OCI-LY3 (cell line): ENCODE data around the gene SAMD7.
A peak's percentile ranks its signal among the peaks of the same experiment; 100 is the strongest.

Experiments used
- H2AFZ ChIP-seq: fragments of 200-600, 300-600 bp; shearing (Covaris generic); 2 replicates; pipeline ENCODE4 v1.6.0; 2014; ENCODE audit warnings: antibody characterized with exemption, low read depth, low read length
- H3K27ac ChIP-seq: fragments of 200-600, 300-600 bp; sonication (generic); 2 replicates; pipeline ENCODE4 v1.5.1; 2014; ENCODE audit warnings: mild to moderate bottlenecking, low read length, moderate library complexity, mixed read lengths
- H3K27me3 ChIP-seq: fragments of 200-600, 300-600 bp; sonication (generic); 2 replicates; pipeline ENCODE4 v1.6.1; 2014; ENCODE audit warnings: low read depth, low read length, mixed read lengths
- H3K36me3 ChIP-seq: fragments of 200-600, 300-600 bp; sonication (generic); replicated peaks from 2 replicates; pipeline ENCODE3; 2014; ENCODE audit warnings: low read depth, low read length, mixed read lengths
- H3K4me1 ChIP-seq: fragments of 300-600, 200-600 bp; sonication (generic); 2 replicates; pipeline ENCODE4 v1.6.1; 2014; ENCODE audit warnings: low read length, mixed read lengths
- H3K4me2 ChIP-seq: fragments of 200-600, 300-600 bp; sonication (generic); 2 replicates; pipeline ENCODE4 v1.6.1; 2014; ENCODE audit warnings: low read length, mixed read lengths
- H3K4me3 ChIP-seq: fragments of 300-600, 200-600 bp; sonication (generic); 2 replicates; pipeline ENCODE4 v1.5.1; 2014; ENCODE audit warnings: antibody characterized with exemption, mild to moderate bottlenecking, low read length, moderate library complexity
- H3K79me2 ChIP-seq: fragments of 300-600, 200-600 bp; shearing (Covaris generic); 2 replicates; pipeline ENCODE4 v1.6.1; 2014; ENCODE audit warnings: mild to moderate bottlenecking, low read length, mixed read lengths
- H3K9ac ChIP-seq: fragments of 300-600, 200-600 bp; shearing (Covaris generic); 2 replicates; pipeline ENCODE4 v1.6.0; 2014; ENCODE audit warnings: mild to moderate bottlenecking, low read length, moderate library complexity
- H3K9me3 ChIP-seq: fragments of 200-600, 300-600 bp; shearing (Covaris generic); 2 replicates; pipeline ENCODE4 v1.6.1; 2014; ENCODE audit warnings: low read length, mixed read lengths; ENCODE audit not compliant: insufficient read depth
- H4K20me1 ChIP-seq: fragments of 200-600, 300-600 bp; sonication (generic); 2 replicates; pipeline ENCODE4 v1.6.1; 2016; ENCODE audit warnings: low read length, mixed read lengths; ENCODE audit not compliant: insufficient read depth
- CTCF ChIP-seq: fragments of 200-600, 300-600 bp; sonication (generic); IDR thresholded peaks from 2 replicates; pipeline ENCODE4 v1.5.1; 2014; ENCODE audit warnings: antibody characterized with exemption, low read length, low read depth
- EZH2phosphoT487 ChIP-seq: fragments of 200-600 bp; shearing (Covaris generic); IDR thresholded peaks from 2 replicates; pipeline ENCODE4 v1.6.1; 2018; ENCODE audit warnings: antibody characterized with exemption, mixed run types, low read depth

Gene SAMD7

GRCh38 chr3:169946336-169946735 is 35.0 kb downstream of the SAMD7 start:
- no peak overlapping the region for H3K27ac ChIP-seq
- H3K4me2 ChIP-seq: no peak overlapping the region
- no peak overlapping the region for H3K4me3 ChIP-seq
- no peak overlapping the region for H2AFZ ChIP-seq
- H3K79me2 ChIP-seq: no peaks in the 10 kb centered on the region
- no peaks in the 10 kb centered on the region for H3K36me3 ChIP-seq
- H3K9me3 ChIP-seq: peaks cover 7% of the 10 kb centered on the region; the same call in 1 of the 2 replicates
- H3K9ac ChIP-seq: no peak overlapping the region
- no peaks in the 10 kb centered on the region for H4K20me1 ChIP-seq
- H3K4me1 ChIP-seq: peaks cover 44% of the 10 kb centered on the region
- H3K27me3 ChIP-seq: peaks cover 60% of the 10 kb centered on the region
- TF ChIP-seq EZH2phosphoT487: no peak
- no peak for TF ChIP-seq CTCF

GRCh38 chr3:169948559-169949448 is 37.4 kb downstream of the SAMD7 start:
- Histone ChIP-seq H3K27me3 (peaks cover 48% of the 10 kb centered on the region), H2AFZ (no peak overlapping the region), H3K4me1 (peaks cover 47% of the 10 kb centered on the region), H3K36me3 (peaks cover 3% of the 10 kb centered on the region), H3K9me3 (peaks cover 4% of the 10 kb centered on the region; the same call in 1 of the 2 replicates), H3K27ac (no peak overlapping the region), H3K9ac (no peak overlapping the region), H3K4me2 (no peak overlapping the region), H3K79me2 (no peaks in the 10 kb centered on the region), H4K20me1 (no peaks in the 10 kb centered on the region), H3K4me3 (no peak overlapping the region)
- TF ChIP-seq CTCF: no peak
- no peak for TF ChIP-seq EZH2phosphoT487

- Histone ChIP-seq H4K20me1 (no peaks in the 10 kb centered on the region), H2AFZ (no peak overlapping the region), H3K79me2 (no peaks in the 10 kb centered on the region), H3K9me3 (peaks cover 6% of the 10 kb centered on the region; the same call in 1 of the 2 replicates), H3K9ac (no peak overlapping the region), H3K4me3 (no peak overlapping the region), H3K4me2 (no peak overlapping the region), H3K27ac (no peak overlapping the region), H3K36me3 (peaks cover 3% of the 10 kb centered on the region), H3K4me1 (peaks cover 35% of the 10 kb centered on the region), H3K27me3 (peaks cover 33% of the 10 kb centered on the region)
- TF ChIP-seq CTCF (no peak), EZH2phosphoT487 (no peak)
Measured at GRCh38 chr3:169952045-169952444, 40.7 kb downstream of the SAMD7 start.

GRCh38 chr3:169953462-169954141 is 42.2 kb downstream of the SAMD7 start:
- Histone ChIP-seq H3K9ac (no peak overlapping the region), H3K27me3 (peaks cover 23% of the 10 kb centered on the region), H3K9me3 (peaks cover 6% of the 10 kb centered on the region; the same call in 1 of the 2 replicates), H3K36me3 (peaks cover 3% of the 10 kb centered on the region), H3K27ac (peak overlapping the region; percentile 33), H4K20me1 (no peaks in the 10 kb centered on the region), H3K79me2 (no peaks in the 10 kb centered on the region), H3K4me2 (peak overlapping the region; percentile 74), H3K4me1 (peaks cover 35% of the 10 kb centered on the region), H2AFZ (no peak overlapping the region), H3K4me3 (peak overlapping the region; percentile 44)
- TF ChIP-seq EZH2phosphoT487 (no peak), CTCF (no peak)
